ENCODE data around the gene RAP1GAP2.
"Not testable (repeated sequence)": the region's sequence is repeated elsewhere in the genome, so short reads cannot be mapped to it uniquely, and the experiment has no call there.

Gene RAP1GAP2

DNA sequence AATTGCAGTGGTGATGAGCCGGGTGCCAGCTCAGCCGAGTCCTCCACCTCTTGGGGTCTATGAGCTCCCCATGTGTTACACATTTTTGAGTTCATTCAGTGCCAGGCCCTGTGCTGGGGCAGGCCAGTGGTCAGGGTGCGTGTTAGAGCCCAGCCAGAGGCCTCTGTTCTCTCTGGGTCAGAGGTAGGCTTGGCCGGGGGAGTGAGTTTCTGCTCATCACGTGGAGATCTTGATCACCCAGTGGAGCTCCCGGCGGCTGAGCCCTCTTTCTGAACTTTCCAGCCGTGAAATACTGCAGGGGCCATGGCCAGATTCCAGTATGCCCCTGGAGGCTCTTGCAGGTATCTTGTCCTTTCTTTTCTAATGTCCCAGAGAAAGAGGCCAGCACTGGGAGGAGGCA lies 93.0 kb downstream of the RAP1GAP2 start:
- DNase-seq: no peak

DNA sequence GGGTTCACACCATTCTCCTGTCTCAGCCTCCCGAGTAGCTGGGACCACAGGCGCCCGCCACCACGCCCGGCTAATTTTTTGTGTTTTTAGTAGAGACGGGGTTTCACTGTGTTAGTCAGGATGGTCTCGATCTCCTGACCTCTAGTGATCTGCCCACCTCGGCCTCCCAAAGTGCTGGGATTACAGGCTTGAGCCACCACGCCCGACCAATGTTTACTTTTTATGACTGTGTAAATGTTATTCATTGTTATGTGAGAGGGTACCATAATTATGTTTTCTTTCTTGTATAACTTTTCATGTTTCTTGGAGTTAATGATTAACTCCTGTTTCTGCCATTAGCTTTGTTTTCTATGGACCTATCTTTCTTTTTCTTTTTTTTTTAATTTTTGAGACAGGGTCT lies 94.5 kb downstream of the RAP1GAP2 start:
- DNase-seq: not testable (repeated sequence)

DNA sequence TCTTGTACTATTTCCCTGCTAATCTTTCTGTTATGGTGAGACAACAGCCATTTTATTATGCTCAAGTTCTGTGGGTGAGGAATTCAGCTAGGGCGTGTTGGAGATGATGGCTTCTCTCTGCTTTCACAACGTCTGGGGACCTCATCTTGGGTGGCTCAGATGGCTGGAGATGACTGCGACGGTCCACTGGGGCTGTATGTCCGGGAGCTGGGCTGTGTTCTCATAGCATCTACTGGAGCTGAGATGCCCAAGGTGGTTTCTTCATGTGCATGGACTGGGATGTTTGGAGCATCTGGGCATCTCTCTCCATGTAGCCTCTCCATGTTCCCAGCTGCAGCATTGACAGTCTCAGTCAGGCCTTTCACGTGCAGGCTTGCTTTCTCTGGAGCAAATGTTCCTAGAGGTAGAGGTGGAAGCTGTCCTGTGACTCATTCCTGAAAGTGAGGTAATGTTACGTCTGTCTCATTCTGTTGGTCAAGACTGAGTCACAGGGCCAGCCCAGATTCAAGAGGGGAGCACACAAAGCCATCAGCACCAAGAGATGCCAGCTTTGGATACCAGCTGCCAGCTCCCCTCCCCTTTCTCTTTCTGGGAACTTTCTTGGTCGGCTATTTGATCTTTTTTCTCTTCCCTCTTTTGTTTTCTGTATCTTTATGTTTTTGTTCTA lies 96.2 kb downstream of the RAP1GAP2 start:
- DNase-seq: no peak

DNA sequence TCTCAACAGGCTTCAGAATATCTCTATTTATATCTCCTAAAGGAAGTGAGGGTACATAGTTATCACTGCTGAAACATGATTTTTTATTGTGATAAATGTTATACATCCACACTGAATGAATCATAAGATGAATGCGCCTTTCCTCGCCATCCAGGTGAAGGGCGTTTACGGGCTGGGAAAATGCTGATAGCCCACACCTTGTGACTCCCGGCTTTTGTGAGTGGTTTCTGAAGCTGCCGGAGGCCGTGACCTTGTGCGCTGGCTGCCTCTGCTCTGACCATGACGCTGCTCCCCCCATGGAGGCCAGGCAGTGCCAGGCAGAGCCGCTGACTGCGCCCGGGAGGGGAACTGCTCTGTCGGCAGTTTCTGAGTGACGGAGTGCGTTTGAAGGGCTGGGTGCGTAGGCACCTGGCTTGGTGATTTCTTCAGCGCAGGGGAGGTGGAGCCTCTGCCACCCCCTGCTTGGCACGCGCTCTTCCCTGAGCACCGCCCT lies 97.2 kb downstream of the RAP1GAP2 start:
- no peak for DNase-seq

DNA sequence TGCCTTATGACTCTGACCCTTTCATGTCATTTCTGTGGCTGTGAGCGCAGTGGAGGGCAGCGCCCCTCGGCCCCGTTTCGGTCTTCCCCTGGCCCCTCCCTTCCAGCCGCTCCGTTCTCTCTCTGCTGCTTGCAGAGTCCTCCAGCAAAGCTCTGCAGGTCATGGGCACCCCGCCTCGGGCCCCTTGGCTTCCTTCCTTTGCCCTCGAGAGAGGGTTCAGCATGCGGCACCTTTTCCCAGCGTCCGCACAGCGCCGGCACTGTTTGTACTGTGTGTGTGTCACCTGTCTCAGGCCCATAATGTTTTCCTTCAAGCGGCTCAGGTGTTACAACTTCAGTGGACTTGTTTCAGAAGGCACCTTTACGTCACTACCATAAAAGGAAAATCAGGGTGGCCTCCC lies 98.5 kb downstream of the RAP1GAP2 start:
- DNase-seq: no peak

DNA sequence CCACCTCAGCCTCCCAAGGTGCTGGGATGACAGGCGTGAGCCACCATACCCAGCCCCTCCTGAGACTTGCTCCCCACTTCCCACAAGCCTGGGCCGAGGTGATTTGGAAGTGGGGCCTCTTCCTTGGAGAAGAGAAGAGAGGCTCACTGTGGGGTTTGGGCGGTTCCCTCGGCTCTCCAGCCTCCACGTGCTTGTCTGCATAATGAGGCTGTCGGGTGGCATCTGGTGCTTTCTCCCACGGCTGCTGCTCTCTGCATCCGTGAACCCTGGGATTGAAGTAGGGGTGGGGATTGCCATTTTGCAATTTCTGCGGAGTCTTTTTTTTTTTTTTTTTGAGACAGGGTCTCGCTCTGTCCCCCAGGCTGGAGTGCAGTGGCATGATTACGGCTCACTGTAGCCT lies 101.4 kb downstream of the RAP1GAP2 start:
- no peak for DNase-seq

DNA sequence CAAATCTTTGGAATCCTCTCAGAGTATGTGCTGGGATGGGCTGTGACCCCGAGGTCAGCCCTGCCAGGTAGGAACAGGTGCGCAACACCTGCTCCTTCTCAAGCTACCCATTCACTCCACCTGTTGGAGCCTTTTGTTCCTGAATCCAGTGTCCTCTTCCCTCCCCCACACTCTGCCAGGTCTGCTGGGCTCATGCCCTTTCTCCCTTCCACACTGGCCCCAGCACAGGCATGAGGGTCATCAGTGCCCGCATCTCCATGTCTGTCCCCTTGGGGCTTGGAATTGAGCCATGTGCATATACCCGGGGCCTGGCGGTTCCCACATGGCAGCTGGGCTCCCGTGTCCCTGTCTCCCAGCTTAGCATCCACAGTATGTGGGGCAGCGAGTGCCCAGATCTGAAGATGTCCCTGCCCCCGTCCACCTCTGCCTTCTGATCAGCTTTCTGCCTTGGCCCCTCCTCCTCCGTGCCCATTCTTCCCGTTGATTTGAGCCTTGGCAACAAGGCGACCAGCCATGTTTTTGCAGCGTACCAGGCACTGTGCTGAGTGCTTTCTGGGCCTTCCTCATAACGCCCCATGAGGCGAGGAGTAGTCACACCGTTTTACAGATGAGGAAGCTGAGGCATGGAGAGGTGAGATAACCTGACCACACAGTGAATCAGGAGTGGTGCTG lies 102.2 kb downstream of the RAP1GAP2 start:
- no peak for DNase-seq

DNA sequence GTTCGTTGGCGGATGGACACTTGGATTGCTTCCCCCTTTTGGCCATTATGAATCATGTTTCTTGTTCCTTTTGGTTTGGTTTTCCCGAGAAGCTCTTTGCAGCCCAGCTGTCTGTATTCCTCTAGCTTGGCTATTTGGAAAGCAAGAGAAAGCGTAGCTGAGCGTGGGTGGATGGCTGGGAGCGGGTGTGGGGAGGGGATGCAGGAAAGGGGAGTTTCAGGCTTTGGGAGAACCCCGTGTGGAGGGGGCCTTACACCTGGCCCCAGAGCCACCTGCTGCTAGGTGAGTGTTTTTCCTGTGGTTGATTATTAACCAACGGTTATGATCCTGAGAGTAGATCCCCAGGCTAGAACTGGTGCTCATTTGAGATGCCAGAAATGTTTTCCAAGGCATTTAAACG lies 103.7 kb downstream of the RAP1GAP2 start:
- no peak for DNase-seq

DNA sequence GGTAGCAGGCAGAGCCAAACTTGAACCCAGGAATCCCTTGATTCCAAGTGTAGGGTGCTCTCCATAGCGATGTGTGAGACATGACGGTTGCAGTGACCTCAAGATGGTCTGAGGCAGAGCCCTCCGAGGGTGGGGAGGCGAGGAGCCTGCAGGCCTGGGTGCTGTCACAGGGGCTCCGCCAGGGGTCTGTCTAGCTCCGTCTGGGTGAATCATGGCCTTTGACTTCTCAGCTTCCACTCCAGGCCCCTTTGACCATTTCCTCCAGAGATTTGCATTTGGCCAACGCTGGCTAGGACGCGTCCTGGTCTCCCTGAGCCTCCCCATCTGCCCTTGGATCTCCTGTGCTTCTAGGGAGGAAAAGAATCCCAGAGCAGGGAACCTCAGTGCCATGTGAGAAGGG lies 104.6 kb downstream of the RAP1GAP2 start:
- no peak for DNase-seq

DNA sequence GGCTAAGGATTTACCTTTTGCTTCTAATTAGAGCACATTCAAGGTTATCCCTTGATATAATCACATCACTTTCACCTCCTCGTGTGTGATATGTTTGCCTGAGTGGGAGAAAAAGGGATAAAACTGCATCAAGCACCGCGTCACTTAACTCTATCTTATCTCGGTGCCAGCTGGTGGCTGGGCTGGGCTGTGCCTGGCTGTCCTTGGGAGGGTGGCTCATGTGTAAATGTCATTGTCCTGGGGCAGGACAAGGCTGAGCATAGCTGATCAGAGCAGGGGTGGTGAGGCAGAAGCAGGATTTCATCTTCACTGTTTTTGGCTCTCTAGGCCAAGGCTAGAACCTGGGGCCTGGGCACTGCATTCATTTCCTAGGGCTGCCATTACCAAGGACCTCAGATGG lies 105.3 kb downstream of the RAP1GAP2 start:
- no peak for DNase-seq

DNA sequence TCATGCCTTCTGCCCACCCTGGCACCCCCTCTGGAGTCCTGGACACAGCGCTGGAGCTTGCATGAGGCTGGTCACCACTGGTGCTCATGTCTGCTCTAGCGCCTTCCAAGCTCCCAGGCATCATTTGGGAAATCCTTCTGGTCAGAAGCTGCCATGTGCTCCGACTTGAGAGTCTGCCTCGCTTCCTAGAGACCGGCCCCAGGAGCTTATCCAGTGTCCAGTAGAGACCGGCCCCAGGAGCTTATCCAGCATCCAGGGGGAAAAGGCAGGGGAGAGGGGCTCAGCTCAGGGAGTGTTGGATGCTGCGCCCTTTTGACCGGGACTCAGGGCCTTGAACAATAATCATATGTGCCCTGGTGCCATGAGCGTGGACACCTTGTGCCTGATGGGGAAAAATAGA lies 106.3 kb downstream of the RAP1GAP2 start:
- DNase-seq: no peak

DNA sequence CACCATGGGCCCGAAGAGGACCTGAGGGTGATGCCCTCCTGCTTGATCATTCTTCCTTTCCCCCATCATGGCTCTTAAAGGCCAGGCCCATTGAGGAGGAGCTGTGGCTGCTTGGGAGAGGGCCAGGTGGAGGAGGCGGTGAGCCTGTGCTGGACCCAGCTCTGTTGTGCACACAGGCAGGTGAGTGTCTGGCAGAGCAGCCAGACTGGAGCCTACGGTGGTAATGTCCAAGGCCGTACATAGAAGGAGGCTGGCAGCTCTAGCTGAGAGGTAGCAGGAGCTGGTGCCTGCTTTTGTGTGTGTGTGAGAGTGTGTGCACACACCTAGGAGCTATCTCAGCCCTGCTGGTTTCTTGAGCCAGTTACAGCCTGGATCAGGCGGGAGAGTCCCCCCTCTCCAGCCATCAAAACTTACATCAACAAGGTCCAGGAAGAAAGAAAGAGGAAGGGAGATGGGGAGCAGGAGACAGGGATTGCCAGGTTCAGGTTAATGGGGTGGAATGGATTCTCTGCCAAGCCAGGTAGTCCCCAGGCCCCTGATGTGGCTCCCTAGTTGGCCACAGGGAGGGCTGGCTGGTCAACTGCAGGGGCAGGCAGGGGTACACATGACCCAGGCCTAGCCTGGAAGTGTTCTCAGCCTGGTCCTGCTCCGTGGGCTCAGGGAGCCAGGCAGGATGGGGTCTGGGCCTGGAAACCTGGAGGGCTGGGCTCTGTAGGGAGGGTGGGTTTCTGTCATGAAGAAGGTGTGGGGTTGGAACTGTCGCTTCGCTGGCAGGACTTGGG lies 107.1 kb downstream of the RAP1GAP2 start:
- no peak for DNase-seq

DNA sequence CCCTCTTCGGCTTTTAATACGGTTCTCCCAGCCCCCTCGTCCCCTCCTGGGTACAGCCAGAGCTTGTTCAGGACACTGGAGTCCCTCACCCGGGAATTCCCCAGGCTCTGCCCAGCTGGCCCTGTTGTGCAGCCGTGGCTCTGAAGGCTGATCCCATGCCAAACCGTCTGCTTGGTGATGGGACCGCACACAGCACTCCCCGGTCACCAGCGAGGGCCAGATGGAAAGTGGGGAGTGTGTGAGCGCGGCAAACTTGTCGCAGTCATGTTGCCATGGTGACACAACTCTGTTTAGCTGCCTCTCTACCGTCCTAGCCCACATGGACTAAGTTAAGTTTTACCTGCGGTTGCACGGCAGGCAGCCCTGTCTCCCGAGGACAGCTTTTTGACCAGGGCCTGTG lies 107.9 kb downstream of the RAP1GAP2 start:
- DNase-seq: no peak

DNA sequence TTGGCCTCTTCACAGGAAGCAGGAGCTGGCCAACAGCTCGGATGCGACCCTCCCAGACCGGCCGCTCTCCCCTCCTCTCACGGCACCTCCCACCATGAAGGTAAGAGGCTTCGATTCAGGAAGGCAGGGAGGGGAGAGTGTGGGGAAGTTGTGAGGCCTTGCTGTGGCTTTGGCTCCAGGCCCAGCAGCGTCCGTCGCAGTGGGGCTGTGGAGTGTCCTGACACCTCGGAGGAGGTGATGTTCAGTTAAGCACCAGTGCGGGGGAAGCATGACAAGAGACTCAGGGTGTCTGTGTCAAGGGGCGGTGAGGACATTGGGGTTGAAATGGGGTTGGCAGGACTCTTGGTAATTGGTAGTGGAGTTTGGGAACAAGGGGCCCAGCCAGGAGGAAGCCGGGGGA lies 109.0 kb downstream of the RAP1GAP2 start:
- DNase-seq: no peak

DNA sequence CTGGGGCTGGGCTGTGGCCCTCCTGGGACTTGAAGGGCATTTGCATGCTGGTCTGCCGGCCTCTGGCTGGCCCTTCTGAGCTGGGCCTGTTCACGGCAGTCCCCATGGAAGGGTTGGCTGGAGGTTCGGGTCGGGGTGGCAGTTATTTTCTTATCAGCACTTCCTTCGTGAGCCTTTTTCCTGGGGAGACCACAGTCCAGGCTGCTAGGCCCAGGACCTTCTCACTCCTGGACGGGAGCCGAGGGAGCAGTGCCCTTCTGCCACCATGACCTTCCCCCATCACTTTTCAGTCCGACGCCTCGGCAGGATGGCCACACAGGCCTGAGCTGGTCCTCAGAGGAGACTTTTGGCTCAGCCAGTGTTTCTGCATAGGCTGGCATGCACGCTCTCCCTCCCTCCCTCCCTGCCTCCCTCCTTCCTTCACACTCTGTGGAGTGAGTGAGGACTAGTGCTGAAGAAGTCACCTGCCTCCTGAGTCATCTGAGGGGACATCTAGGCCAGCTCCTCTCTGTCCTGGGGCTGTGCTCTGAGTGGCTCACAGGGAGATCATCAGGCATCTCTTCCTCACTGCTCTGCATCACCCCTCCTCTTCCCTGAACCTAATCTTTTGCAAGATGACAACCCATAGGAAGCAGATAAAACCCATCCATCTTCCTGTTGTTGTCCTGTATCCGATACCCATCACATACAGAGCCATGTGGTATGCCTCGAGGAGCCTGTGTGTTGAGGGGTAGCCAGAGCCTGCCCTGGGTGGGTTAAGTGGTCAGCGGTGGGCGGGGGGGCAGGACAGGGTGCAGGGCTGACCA lies 109.7 kb downstream of the RAP1GAP2 start:
- no peak for DNase-seq

DNA sequence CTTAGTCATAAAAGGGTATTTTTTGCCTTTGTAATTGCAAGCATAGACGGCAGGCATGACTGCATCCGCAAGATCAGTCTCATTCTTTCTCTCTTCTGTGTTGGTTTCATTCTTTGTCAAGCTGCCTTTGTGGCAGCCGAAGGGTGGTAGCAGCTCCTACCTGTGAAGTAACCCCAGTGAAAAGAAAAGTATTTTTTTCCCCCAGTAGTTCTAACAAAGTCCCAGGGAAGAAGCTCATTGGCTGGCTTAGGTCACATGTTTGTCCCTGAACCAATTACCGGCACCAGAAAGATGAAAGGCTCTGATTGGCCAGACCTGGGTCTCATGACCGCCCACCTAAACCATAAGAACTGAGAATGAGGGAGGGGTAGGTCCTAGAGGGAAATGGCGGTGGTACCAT lies 110.7 kb downstream of the RAP1GAP2 start:
- DNase-seq: peak; percentile 34

DNA sequence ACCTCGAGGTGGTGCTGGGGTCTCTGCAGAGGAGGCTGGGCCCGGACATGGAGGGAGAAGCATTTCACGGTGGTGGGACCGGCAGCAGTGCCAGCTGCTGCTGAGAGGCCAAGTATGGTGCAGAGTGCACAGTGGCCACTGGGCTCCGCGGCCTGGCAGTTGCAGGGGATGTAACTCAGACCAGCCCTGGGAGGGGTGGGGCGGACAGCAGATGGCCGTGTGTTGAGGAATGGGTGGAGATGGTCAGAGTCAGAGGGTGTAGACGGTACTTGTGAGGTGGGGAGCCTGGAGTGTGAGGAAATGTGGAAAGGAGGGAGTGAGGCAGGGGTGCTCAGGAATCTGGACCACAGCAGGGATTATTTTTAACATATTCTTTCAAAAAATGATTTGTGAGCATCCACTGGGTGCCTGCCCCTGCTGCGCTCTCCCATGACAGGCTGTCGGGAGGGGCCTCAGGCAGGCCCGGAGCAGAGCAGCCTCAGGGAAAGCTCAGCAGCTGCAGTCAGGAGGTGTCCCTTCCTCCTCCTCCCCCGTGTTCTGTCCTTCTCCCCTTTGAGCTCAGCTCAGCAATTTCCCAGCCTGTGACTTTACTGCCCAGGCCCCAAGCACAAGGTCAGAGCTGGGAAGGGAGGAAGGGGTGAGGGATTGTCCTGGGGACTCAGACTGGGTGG lies 113.1 kb downstream of the RAP1GAP2 start:
- DNase-seq: no peak

DNA sequence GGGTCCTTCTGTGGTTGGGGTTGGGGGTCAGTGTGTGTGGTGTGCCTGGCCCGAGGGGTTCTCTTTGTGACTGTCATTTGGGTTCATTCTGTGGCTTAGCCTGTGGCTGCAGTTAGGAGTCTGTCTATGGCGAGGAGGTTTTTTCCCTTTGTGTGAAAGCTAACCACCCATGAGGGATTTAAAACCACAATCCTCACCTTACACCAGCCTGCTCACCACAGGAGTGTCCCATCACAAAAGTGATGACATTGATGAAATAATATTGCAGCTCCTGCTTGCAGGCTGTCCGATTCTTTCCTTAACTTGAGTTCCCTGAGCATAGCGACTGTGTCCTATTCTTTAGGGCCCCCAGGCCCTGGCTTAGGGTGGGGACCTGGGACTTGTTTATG lies 113.6 kb downstream of the RAP1GAP2 start:
- DNase-seq: no peak

DNA sequence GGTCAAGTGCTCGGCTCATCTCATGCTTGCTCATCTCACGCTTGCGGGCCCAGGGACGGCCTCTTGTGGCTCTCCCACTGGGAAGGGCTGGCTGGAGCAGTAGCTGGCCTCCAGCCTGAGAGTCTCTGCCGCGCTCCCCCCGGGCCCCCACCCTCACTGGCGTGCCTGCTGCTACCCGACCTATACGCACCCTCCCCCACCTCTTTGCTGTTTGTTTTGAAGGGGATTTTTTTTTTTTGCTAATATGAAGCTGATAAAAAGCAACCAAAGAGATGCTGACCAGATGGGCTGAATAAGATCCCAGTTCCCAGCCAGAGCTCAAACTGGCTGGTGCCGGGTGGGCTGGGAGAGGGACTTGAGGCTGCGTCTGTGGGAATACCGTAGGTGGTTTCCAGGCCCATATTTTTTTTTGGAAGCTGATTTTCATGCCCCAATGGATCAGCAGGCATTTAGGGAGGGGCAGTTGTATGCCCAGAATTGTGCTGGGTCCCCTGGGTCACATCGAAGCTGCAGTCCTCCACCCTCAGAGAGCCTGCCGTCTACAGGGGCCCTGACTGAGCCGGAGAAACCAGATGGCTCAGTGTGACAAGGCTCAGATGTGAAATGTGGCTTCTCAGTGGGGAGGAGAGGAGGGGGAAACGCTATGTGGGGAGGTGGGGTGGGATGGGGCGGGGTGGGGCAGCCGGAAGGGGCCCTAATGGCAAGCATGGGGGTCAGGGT lies 115.0 kb downstream of the RAP1GAP2 start:
- no peak for DNase-seq

DNA sequence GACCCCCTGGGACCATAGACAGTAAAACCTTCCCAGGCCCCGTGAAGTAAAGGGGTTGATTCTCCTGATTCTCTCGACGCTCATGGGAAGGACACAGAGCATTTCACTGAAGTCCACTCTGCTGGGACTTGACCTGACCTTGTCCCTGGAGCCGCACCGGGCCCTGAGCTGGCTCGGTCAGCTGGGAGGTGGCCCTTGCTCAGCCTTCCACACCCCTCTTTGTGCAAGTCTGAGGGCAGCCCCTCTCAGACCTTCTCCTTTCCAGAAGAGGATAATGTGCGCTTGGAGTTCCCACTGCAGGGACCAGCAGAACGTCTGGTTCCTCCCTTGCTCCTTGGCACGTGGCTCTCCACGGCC lies 115.5 kb downstream of the RAP1GAP2 start:
- no peak for DNase-seq

DNA sequence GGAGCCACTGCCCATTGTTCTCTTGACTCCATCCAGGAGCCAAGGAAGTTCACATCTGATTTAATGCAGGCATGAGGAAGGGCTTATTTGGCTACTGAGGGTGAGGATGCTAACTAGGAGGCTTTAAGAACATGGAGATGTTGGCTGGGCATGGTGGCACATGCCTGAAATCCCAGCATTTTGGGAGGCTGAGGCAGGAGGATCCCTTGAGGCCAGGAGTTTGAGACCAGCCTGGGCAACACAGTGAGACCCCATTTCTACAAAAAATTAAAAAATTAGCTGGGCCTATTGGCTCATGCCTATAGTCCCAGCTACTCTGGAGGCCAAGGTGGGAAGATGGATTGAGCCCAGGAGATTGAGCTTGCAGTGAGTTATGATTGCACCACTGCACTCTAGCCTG lies 116.5 kb downstream of the RAP1GAP2 start:
- no peak for DNase-seq

DNA sequence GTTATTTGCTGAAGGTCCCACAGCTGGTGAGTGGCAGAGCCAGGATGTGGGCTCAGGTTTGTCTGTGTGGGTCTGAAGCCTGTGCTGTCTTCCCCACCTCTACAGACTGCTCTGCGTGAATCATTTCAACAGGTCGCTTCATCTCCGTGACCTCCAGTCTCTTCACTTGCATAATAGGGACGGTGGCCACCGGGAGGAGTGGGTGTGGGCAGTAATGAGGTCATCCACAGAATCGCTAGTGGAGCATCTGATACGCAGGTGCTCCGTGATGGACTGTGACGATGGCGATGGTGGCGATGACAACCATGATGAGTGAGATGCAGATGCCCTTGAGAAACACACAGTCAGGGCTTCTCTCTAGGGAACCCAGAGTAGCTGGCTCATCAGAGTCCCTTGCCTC lies 120.2 kb downstream of the RAP1GAP2 start:
- no peak for DNase-seq

Data from activated naive CD4-positive, alpha-beta T cell treated with anti-CD3 and anti-CD28 coated beads, Interleukin-2, amount 50 U/mL, for 16 hours (primary cell).